ENCODE measurements around the gene ZNF609.

ZNF609 gene

GRCh38 chr15:64536244-64536836 lies 76.0 kb downstream of the ZNF609 start:
- Histone ChIP-seq H3K9ac (ENCODE audit: low read length) (no peak overlapping the region), H3K4me3 (ENCODE audit: low read length) (no peak overlapping the region), H3K36me3 (ENCODE audit: control insufficient read depth, insufficient read depth, low read length) (no peaks in the 10 kb centered on the region), H3K27me3 (ENCODE audit: control insufficient read depth, insufficient read depth, low read length) (no peaks in the 10 kb centered on the region), H3K4me1 (ENCODE audit: control insufficient read depth, insufficient read depth, low read length) (no peaks in the 10 kb centered on the region), H3K27ac (ENCODE audit: low read depth, low read length) (no peak overlapping the region)

GRCh38 chr15:64542091-64542490 lies 81.7 kb downstream of the ZNF609 start:
- H3K9ac ChIP-seq (ENCODE audit: low read length): no peak overlapping the region
- peaks cover 3% of the 10 kb centered on the region for H3K4me1 ChIP-seq (ENCODE audit: control insufficient read depth, insufficient read depth, low read length)
- H3K4me3 ChIP-seq (ENCODE audit: low read length): no peak overlapping the region
- no peaks in the 10 kb centered on the region for H3K27me3 ChIP-seq (ENCODE audit: control insufficient read depth, insufficient read depth, low read length)
- H3K27ac ChIP-seq (ENCODE audit: low read depth, low read length): no peak overlapping the region
- no peaks in the 10 kb centered on the region for H3K36me3 ChIP-seq (ENCODE audit: control insufficient read depth, insufficient read depth, low read length)

GRCh38 chr15:64544450-64544849 lies 84.1 kb downstream of the ZNF609 start:
- Histone ChIP-seq H3K9ac (ENCODE audit: low read length) (no peak overlapping the region), H3K4me3 (ENCODE audit: low read length) (no peak overlapping the region), H3K27me3 (ENCODE audit: control insufficient read depth, insufficient read depth, low read length) (no peaks in the 10 kb centered on the region), H3K36me3 (ENCODE audit: control insufficient read depth, insufficient read depth, low read length) (no peaks in the 10 kb centered on the region), H3K4me1 (ENCODE audit: control insufficient read depth, insufficient read depth, low read length) (peaks cover 3% of the 10 kb centered on the region), H3K27ac (ENCODE audit: low read depth, low read length) (no peak overlapping the region)

- Histone ChIP-seq H3K27ac (ENCODE audit: low read depth, low read length) (no peak overlapping the region), H3K4me1 (ENCODE audit: control insufficient read depth, insufficient read depth, low read length) (peaks cover 3% of the 10 kb centered on the region), H3K27me3 (ENCODE audit: control insufficient read depth, insufficient read depth, low read length) (no peaks in the 10 kb centered on the region), H3K9ac (ENCODE audit: low read length) (no peak overlapping the region), H3K4me3 (ENCODE audit: low read length) (no peak overlapping the region), H3K36me3 (ENCODE audit: control insufficient read depth, insufficient read depth, low read length) (no peaks in the 10 kb centered on the region)
Measured at GRCh38 chr15:64547275-64547674, 86.9 kb downstream of the ZNF609 start.

- no peaks in the 10 kb centered on the region for H3K27me3 ChIP-seq (ENCODE audit: control insufficient read depth, insufficient read depth, low read length)
- no peak overlapping the region for H3K27ac ChIP-seq (ENCODE audit: low read depth, low read length)
- no peaks in the 10 kb centered on the region for H3K36me3 ChIP-seq (ENCODE audit: control insufficient read depth, insufficient read depth, low read length)
- no peak overlapping the region for H3K4me3 ChIP-seq (ENCODE audit: low read length)
- H3K9ac ChIP-seq (ENCODE audit: low read length): no peak overlapping the region
- H3K4me1 ChIP-seq (ENCODE audit: control insufficient read depth, insufficient read depth, low read length): peaks cover 3% of the 10 kb centered on the region
Measured at GRCh38 chr15:64548235-64548634, 87.9 kb downstream of the ZNF609 start.

GRCh38 chr15:64549860-64550259 lies 89.5 kb downstream of the ZNF609 start:
- H3K4me3 ChIP-seq (ENCODE audit: low read length): no peak overlapping the region
- no peak overlapping the region for H3K27ac ChIP-seq (ENCODE audit: low read depth, low read length)
- no peak overlapping the region for H3K9ac ChIP-seq (ENCODE audit: low read length)
- no peaks in the 10 kb centered on the region for H3K36me3 ChIP-seq (ENCODE audit: control insufficient read depth, insufficient read depth, low read length)
- no peaks in the 10 kb centered on the region for H3K27me3 ChIP-seq (ENCODE audit: control insufficient read depth, insufficient read depth, low read length)
- H3K4me1 ChIP-seq (ENCODE audit: control insufficient read depth, insufficient read depth, low read length): no peaks in the 10 kb centered on the region

- Histone ChIP-seq H3K9ac (ENCODE audit: low read length) (no peak overlapping the region), H3K4me3 (ENCODE audit: low read length) (no peak overlapping the region), H3K36me3 (ENCODE audit: control insufficient read depth, insufficient read depth, low read length) (no peaks in the 10 kb centered on the region), H3K27me3 (ENCODE audit: control insufficient read depth, insufficient read depth, low read length) (no peaks in the 10 kb centered on the region), H3K4me1 (ENCODE audit: control insufficient read depth, insufficient read depth, low read length) (no peaks in the 10 kb centered on the region), H3K27ac (ENCODE audit: low read depth, low read length) (no peak overlapping the region)
Measured at GRCh38 chr15:64552281-64552948, 92.0 kb downstream of the ZNF609 start.

GRCh38 chr15:64558460-64559179 lies 98.2 kb downstream of the ZNF609 start:
- H3K27me3 ChIP-seq (ENCODE audit: control insufficient read depth, insufficient read depth, low read length): no peaks in the 10 kb centered on the region
- H3K27ac ChIP-seq (ENCODE audit: low read depth, low read length): no peak overlapping the region
- no peaks in the 10 kb centered on the region for H3K36me3 ChIP-seq (ENCODE audit: control insufficient read depth, insufficient read depth, low read length)
- H3K9ac ChIP-seq (ENCODE audit: low read length): no peak overlapping the region
- no peaks in the 10 kb centered on the region for H3K4me1 ChIP-seq (ENCODE audit: control insufficient read depth, insufficient read depth, low read length)
- H3K4me3 ChIP-seq (ENCODE audit: low read length): no peak overlapping the region

- Histone ChIP-seq H3K27me3 (ENCODE audit: control insufficient read depth, insufficient read depth, low read length) (no peaks in the 10 kb centered on the region), H3K27ac (ENCODE audit: low read depth, low read length) (no peak overlapping the region), H3K36me3 (ENCODE audit: control insufficient read depth, insufficient read depth, low read length) (no peaks in the 10 kb centered on the region), H3K4me1 (ENCODE audit: control insufficient read depth, insufficient read depth, low read length) (no peaks in the 10 kb centered on the region), H3K4me3 (ENCODE audit: low read length) (no peak overlapping the region), H3K9ac (ENCODE audit: low read length) (no peak overlapping the region)
Measured at GRCh38 chr15:64559243-64559642, 98.9 kb downstream of the ZNF609 start.

GRCh38 chr15:64560501-64560900 lies 100.1 kb downstream of the ZNF609 start:
- no peaks in the 10 kb centered on the region for H3K27me3 ChIP-seq (ENCODE audit: control insufficient read depth, insufficient read depth, low read length)
- no peaks in the 10 kb centered on the region for H3K4me1 ChIP-seq (ENCODE audit: control insufficient read depth, insufficient read depth, low read length)
- H3K27ac ChIP-seq (ENCODE audit: low read depth, low read length): no peak overlapping the region
- no peak overlapping the region for H3K4me3 ChIP-seq (ENCODE audit: low read length)
- no peaks in the 10 kb centered on the region for H3K36me3 ChIP-seq (ENCODE audit: control insufficient read depth, insufficient read depth, low read length)
- no peak overlapping the region for H3K9ac ChIP-seq (ENCODE audit: low read length)

- H3K36me3 ChIP-seq (ENCODE audit: control insufficient read depth, insufficient read depth, low read length): no peaks in the 10 kb centered on the region
- no peak overlapping the region for H3K27ac ChIP-seq (ENCODE audit: low read depth, low read length)
- no peak overlapping the region for H3K4me3 ChIP-seq (ENCODE audit: low read length)
- H3K27me3 ChIP-seq (ENCODE audit: control insufficient read depth, insufficient read depth, low read length): no peaks in the 10 kb centered on the region
- H3K9ac ChIP-seq (ENCODE audit: low read length): no peak overlapping the region
- H3K4me1 ChIP-seq (ENCODE audit: control insufficient read depth, insufficient read depth, low read length): no peaks in the 10 kb centered on the region
Measured at GRCh38 chr15:64560998-64561397, 100.6 kb downstream of the ZNF609 start.

GRCh38 chr15:64562003-64562640 lies 101.7 kb downstream of the ZNF609 start:
- Histone ChIP-seq H3K27ac (ENCODE audit: low read depth, low read length) (no peak overlapping the region), H3K4me3 (ENCODE audit: low read length) (no peak overlapping the region), H3K4me1 (ENCODE audit: control insufficient read depth, insufficient read depth, low read length) (no peaks in the 10 kb centered on the region), H3K9ac (ENCODE audit: low read length) (no peak overlapping the region), H3K36me3 (ENCODE audit: control insufficient read depth, insufficient read depth, low read length) (no peaks in the 10 kb centered on the region), H3K27me3 (ENCODE audit: control insufficient read depth, insufficient read depth, low read length) (no peaks in the 10 kb centered on the region)

All from rectal smooth muscle tissue (tissue), 1 donor.